ENCODE data around the gene ZRANB1.

ZRANB1 gene

DNA sequence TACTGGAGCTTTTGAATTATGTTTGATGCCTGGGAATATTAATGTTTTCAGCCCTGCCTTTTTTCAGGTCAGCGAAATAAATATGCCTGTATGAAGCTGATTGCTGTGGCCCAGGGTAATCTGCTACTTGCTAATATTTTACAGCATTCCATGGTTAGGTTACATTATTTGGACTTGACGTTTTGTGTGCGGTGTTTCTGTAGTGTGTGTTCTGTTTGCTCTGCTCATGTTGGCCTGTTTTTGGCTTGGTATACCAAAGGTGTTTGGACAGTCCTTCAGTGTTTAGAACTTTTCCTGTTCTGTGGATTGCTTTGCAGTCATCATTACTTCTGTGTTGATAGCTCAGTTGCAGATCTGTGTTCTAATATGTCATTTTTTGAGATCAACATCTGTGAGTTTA, 11.5 kb downstream of the ZRANB1 start:
- H3K9me3 ChIP-seq (ENCODE audit: insufficient read depth, low read length): no peaks in the 10 kb centered on the region
- no peaks in the 10 kb centered on the region for H3K9me2 ChIP-seq (replicated peaks; ENCODE audit: insufficient read depth, low read length)
- peaks cover 10% of the 10 kb centered on the region; the same call in 1 of the 2 replicates for H4K20me1 ChIP-seq (ENCODE audit: low read depth, low read length)
- H3K4me2 ChIP-seq (ENCODE audit: low read depth, low read length, poor library complexity, severe bottlenecking): no peak overlapping the region
- H3K36me3 ChIP-seq (ENCODE audit: low read length): 0 out of 2 replicates have a peak, but pooled peaks cover 3% of the 10 kb centered on the region
- H3K79me2 ChIP-seq (ENCODE audit: insufficient read depth, low read length): peaks cover 75% of the 10 kb centered on the region
- H3F3A ChIP-seq (ENCODE audit: insufficient read depth): peaks cover 3% of the 10 kb centered on the region; the same call in 1 of the 2 replicates
- no peak overlapping the region for H3K4me3 ChIP-seq (ENCODE audit: insufficient read depth, low read length, poor library complexity, severe bottlenecking)
- no peak overlapping the region for H2AFZ ChIP-seq (ENCODE audit: low read depth, low read length, severe bottlenecking)
- H3K9ac ChIP-seq (ENCODE audit: low read length): no peak overlapping the region
- H3K27me3 ChIP-seq (ENCODE audit: low read length): no peaks in the 10 kb centered on the region
- H3K27ac ChIP-seq (ENCODE audit: low read depth, low read length): no peak overlapping the region
- TF ChIP-seq, protein P1, sequence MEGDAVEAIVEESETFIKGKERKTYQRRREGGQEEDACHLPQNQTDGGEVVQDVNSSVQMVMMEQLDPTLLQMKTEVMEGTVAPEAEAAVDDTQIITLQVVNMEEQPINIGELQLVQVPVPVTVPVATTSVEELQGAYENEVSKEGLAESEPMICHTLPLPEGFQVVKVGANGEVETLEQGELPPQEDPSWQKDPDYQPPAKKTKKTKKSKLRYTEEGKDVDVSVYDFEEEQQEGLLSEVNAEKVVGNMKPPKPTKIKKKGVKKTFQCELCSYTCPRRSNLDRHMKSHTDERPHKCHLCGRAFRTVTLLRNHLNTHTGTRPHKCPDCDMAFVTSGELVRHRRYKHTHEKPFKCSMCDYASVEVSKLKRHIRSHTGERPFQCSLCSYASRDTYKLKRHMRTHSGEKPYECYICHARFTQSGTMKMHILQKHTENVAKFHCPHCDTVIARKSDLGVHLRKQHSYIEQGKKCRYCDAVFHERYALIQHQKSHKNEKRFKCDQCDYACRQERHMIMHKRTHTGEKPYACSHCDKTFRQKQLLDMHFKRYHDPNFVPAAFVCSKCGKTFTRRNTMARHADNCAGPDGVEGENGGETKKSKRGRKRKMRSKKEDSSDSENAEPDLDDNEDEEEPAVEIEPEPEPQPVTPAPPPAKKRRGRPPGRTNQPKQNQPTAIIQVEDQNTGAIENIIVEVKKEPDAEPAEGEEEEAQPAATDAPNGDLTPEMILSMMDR (IDR thresholded peaks at IDR 0.05; ENCODE audit: insufficient read depth, low read length, poor library complexity, severe bottlenecking): no peak
- no peak for TF ChIP-seq EZH2phosphoT487 (conservative IDR thresholded peaks at IDR 0.05; ENCODE audit: low read length)

DNA sequence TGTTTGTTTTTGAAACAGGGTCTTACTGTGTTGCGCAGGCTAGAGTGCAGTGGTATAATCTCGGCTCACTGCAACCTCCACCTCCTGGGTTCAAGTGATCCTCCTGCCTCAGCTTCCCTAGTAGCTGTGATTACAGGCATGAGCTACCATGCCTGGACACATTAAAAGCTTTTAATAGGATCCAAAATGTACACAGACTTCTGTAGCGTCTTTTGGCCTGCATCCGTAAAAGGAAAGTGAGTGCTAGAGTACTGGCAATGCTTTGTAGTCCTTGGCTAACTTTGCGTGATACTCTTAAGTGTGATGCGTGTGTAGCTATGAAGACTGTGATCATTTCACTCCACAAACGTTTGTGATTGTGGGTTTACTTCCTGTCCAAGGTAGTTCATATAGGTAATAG, 13.3 kb downstream of the ZRANB1 start:
- TF ChIP-seq, protein P1 (IDR thresholded peaks at IDR 0.05; ENCODE audit: insufficient read depth, low read length, poor library complexity, severe bottlenecking): no peak
- no peak for TF ChIP-seq EZH2phosphoT487 (conservative IDR thresholded peaks at IDR 0.05; ENCODE audit: low read length)
- Histone ChIP-seq H3K27ac (ENCODE audit: low read depth, low read length) (no peak overlapping the region), H3K79me2 (ENCODE audit: insufficient read depth, low read length) (peaks cover 74% of the 10 kb centered on the region), H4K20me1 (ENCODE audit: low read depth, low read length) (peaks cover 10% of the 10 kb centered on the region; the same call in 1 of the 2 replicates), H3K4me3 (ENCODE audit: insufficient read depth, low read length, poor library complexity, severe bottlenecking) (no peak overlapping the region), H3K9ac (ENCODE audit: low read length) (no peak overlapping the region), H2AFZ (ENCODE audit: low read depth, low read length, severe bottlenecking) (no peak overlapping the region), H3K9me3 (ENCODE audit: insufficient read depth, low read length) (no peaks in the 10 kb centered on the region), H3K36me3 (ENCODE audit: low read length) (no peaks in the 10 kb centered on the region), H3K9me2 (replicated peaks; ENCODE audit: insufficient read depth, low read length) (no peaks in the 10 kb centered on the region), H3K4me2 (ENCODE audit: low read depth, low read length, poor library complexity, severe bottlenecking) (no peak overlapping the region), H3K27me3 (ENCODE audit: low read length) (no peaks in the 10 kb centered on the region), H3F3A (ENCODE audit: insufficient read depth) (peaks cover 3% of the 10 kb centered on the region; the same call in 1 of the 2 replicates)

DNA sequence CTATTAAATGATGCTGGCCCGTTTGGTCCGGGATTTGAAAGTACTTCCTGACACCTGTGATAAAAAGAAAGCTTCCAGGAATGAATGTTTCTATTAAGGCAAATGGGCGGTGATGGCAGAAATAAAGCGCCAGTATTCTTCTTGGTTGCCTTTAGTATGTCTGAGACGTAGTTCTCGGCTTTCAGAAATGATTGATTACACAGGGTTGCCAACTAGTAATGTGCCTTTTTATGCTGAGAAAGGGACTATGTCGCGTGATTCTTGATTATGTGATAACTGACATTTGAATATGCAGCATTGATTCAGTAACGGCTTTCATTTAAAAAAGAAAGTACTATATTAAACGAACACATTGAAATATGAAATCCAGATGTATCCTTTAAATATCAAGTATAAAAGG, 13.9 kb downstream of the ZRANB1 start:
- TF ChIP-seq, protein P1 (IDR thresholded peaks at IDR 0.05; ENCODE audit: insufficient read depth, low read length, poor library complexity, severe bottlenecking): no peak
- TF ChIP-seq EZH2phosphoT487 (conservative IDR thresholded peaks at IDR 0.05; ENCODE audit: low read length): no peak
- Histone ChIP-seq H4K20me1 (ENCODE audit: low read depth, low read length) (peaks cover 10% of the 10 kb centered on the region; the same call in 1 of the 2 replicates), H3K79me2 (ENCODE audit: insufficient read depth, low read length) (peaks cover 74% of the 10 kb centered on the region)

More for the DNA sequence above, 13.9 kb downstream of the ZRANB1 start:
- Histone ChIP-seq H3K36me3 (ENCODE audit: low read length) (no peaks in the 10 kb centered on the region), H3K4me2 (ENCODE audit: low read depth, low read length, poor library complexity, severe bottlenecking) (no peak overlapping the region), H3K27ac (ENCODE audit: low read depth, low read length) (no peak overlapping the region), H3K9ac (ENCODE audit: low read length) (no peak overlapping the region), H3K27me3 (ENCODE audit: low read length) (no peaks in the 10 kb centered on the region), H3F3A (ENCODE audit: insufficient read depth) (peaks cover 3% of the 10 kb centered on the region; the same call in 1 of the 2 replicates), H3K9me3 (ENCODE audit: insufficient read depth, low read length) (no peaks in the 10 kb centered on the region), H2AFZ (ENCODE audit: low read depth, low read length, severe bottlenecking) (no peak overlapping the region), H3K9me2 (replicated peaks; ENCODE audit: insufficient read depth, low read length) (no peaks in the 10 kb centered on the region), H3K4me3 (ENCODE audit: insufficient read depth, low read length, poor library complexity, severe bottlenecking) (no peak overlapping the region)

All from SU-DHL-6 (cell line).